Ectodermal cell (in vitro differentiated cells): Measurements from ENCODE around the gene RAD51B.
A peak's percentile ranks its signal among the peaks of the same experiment; 100 is the strongest.
"Not testable (repeated sequence)": the region's sequence is repeated elsewhere in the genome, so short reads cannot be mapped to it uniquely, and the experiment has no call there.

ENCODE experiments used
- H3K27ac ChIP-seq: 2 replicates; pipeline ENCODE4 v1.7.0; 2013; ENCODE audit warnings: mild to moderate bottlenecking, low read depth, low read length; ENCODE audit not compliant: insufficient read depth, poor library complexity, severe bottlenecking
- H3K27me3 ChIP-seq: 2 replicates; pipeline ENCODE4 v1.7.0; 2013; ENCODE audit warnings: mild to moderate bottlenecking, low read length; ENCODE audit not compliant: insufficient read depth, control insufficient read depth, poor library complexity, severe bottlenecking
- H3K36me3 ChIP-seq: one replicate; pipeline ENCODE4 v1.7.0; 2013; ENCODE audit warnings: low read length; ENCODE audit not compliant: control insufficient read depth, insufficient read depth
- H3K4me1 ChIP-seq: one replicate; pipeline ENCODE4 v1.7.0; 2013; ENCODE audit warnings: low read length; ENCODE audit not compliant: control insufficient read depth, insufficient read depth
- H3K4me3 ChIP-seq: 2 replicates; pipeline ENCODE4 v1.7.0; 2013; ENCODE audit warnings: low read depth, low read length, control low read depth; ENCODE audit not compliant: insufficient read depth
- H3K9me3 ChIP-seq: 2 replicates; pipeline ENCODE4 v1.7.0; 2013; ENCODE audit warnings: mild to moderate bottlenecking, low read length, moderate library complexity; ENCODE audit not compliant: control insufficient read depth
- WGBS, 2 experiments: methylation state at CpG; one replicate each; pipeline ENCODE4 v1.1.7; 2013; ENCODE audit warnings: missing lambda C conversion rate in 2 of 2; 5-methylcytosine and 5-hydroxymethylcytosine counted together

Gene RAD51B

GRCh38 chr14:68250927-68251768, 431.6 kb downstream of the RAD51B start:
- Histone ChIP-seq H3K9me3 (no peaks in the 10 kb centered on the region), H3K4me1 (peaks cover 62% of the 10 kb centered on the region), H3K36me3 (no peaks in the 10 kb centered on the region), H3K27ac (no peak overlapping the region), H3K4me3 (no peak overlapping the region), H3K27me3 (no peaks in the 10 kb centered on the region)
- WGBS, 2 experiments = 75 to 78% methylated on average over 4 of the region's 4 CpGs

- Histone ChIP-seq H3K9me3 (no peaks in the 10 kb centered on the region), H3K4me1 (peaks cover 56% of the 10 kb centered on the region), H3K36me3 (no peaks in the 10 kb centered on the region), H3K27ac (no peak overlapping the region), H3K27me3 (no peaks in the 10 kb centered on the region), H3K4me3 (no peak overlapping the region)
- 89 to 95% methylated on average over 1 of the region's 1 CpG for WGBS, 2 experiments
These were observed 432.2 kb downstream of the RAD51B start for GRCh38 chr14:68251769-68252100.

- no peak overlapping the region for H3K4me3 ChIP-seq
- peaks cover 46% of the 10 kb centered on the region for H3K4me1 ChIP-seq
- H3K36me3 ChIP-seq = no peaks in the 10 kb centered on the region
- WGBS, 2 experiments = 80% methylated on average over 1 to 3 of the region's 3 CpGs
- no peak overlapping the region for H3K27ac ChIP-seq
- no peaks in the 10 kb centered on the region for H3K27me3 ChIP-seq
- H3K9me3 ChIP-seq = no peaks in the 10 kb centered on the region
These were observed 433.7 kb downstream of the RAD51B start for GRCh38 chr14:68253160-68253780.

- Histone ChIP-seq H3K27me3 (no peaks in the 10 kb centered on the region), H3K36me3 (no peaks in the 10 kb centered on the region), H3K27ac (no peak overlapping the region), H3K4me3 (no peak overlapping the region), H3K4me1 (peaks cover 38% of the 10 kb centered on the region), H3K9me3 (no peaks in the 10 kb centered on the region)
- WGBS, 2 experiments = 10% methylated on average over 1 of the region's 2 CpGs; no CpG with 5 or more reads in 1 of the 2 experiments
These were observed 434.4 kb downstream of the RAD51B start for GRCh38 chr14:68253878-68254528.

- Histone ChIP-seq H3K27ac (no peak overlapping the region), H3K9me3 (no peaks in the 10 kb centered on the region), H3K27me3 (no peaks in the 10 kb centered on the region)
These were observed 435.3 kb downstream of the RAD51B start for GRCh38 chr14:68254669-68255527.

GRCh38 chr14:68255693-68256178, 436.2 kb downstream of the RAD51B start:
- no peaks in the 10 kb centered on the region for H3K9me3 ChIP-seq
- H3K36me3 ChIP-seq = no peaks in the 10 kb centered on the region
- 100% methylated on average over 1 of the region's 1 CpG; no CpG with 5 or more reads in 1 of the 2 experiments for WGBS, 2 experiments
- H3K4me1 ChIP-seq = peaks cover 36% of the 10 kb centered on the region
- no peak overlapping the region for H3K4me3 ChIP-seq
- H3K27ac ChIP-seq = no peak overlapping the region
- no peaks in the 10 kb centered on the region for H3K27me3 ChIP-seq

More at GRCh38 chr14:68254669-68255527, 435.3 kb downstream of the RAD51B start:
- no peak overlapping the region for H3K4me3 ChIP-seq
- peaks cover 36% of the 10 kb centered on the region for H3K4me1 ChIP-seq
- WGBS, 2 experiments = 100% methylated on average over 1 of the region's 1 CpG
- no peaks in the 10 kb centered on the region for H3K36me3 ChIP-seq

GRCh38 chr14:68257969-68258368, 438.4 kb downstream of the RAD51B start:
- 86 to 96% methylated on average over 4 of the region's 4 CpGs for WGBS, 2 experiments
- peaks cover 44% of the 10 kb centered on the region for H3K4me1 ChIP-seq

GRCh38 chr14:68258995-68259394, 439.4 kb downstream of the RAD51B start:
- peaks cover 52% of the 10 kb centered on the region for H3K4me1 ChIP-seq
- H3K27ac ChIP-seq, H3K27me3 ChIP-seq, H3K4me3 ChIP-seq, H3K9me3 ChIP-seq, H3K36me3 ChIP-seq: not testable (repeated sequence)
- 68 to 69% methylated on average over 2 of the region's 2 CpGs for WGBS, 2 experiments

More at GRCh38 chr14:68257969-68258368, 438.4 kb downstream of the RAD51B start:
- no peaks in the 10 kb centered on the region for H3K36me3 ChIP-seq
- H3K9me3 ChIP-seq = no peaks in the 10 kb centered on the region
- no peaks in the 10 kb centered on the region for H3K27me3 ChIP-seq
- H3K4me3 ChIP-seq = no peak overlapping the region
- no peak overlapping the region for H3K27ac ChIP-seq

- Histone ChIP-seq H3K4me3 (no peak overlapping the region), H3K9me3 (no peaks in the 10 kb centered on the region), H3K27me3 (no peaks in the 10 kb centered on the region), H3K4me1 (peaks cover 54% of the 10 kb centered on the region), H3K36me3 (no peaks in the 10 kb centered on the region), H3K27ac (peak overlapping the region; percentile 19)
- 14 to 39% methylated on average over 2 of the region's 2 CpGs for WGBS, 2 experiments
These were observed 440.5 kb downstream of the RAD51B start for GRCh38 chr14:68260121-68260520.
